ENCODE results near the gene CLDN15.
"Not testable (repeated sequence)": the region's sequence is repeated elsewhere in the genome, so short reads cannot be mapped to it uniquely, and the experiment has no call there.

Gene CLDN15, protein sequence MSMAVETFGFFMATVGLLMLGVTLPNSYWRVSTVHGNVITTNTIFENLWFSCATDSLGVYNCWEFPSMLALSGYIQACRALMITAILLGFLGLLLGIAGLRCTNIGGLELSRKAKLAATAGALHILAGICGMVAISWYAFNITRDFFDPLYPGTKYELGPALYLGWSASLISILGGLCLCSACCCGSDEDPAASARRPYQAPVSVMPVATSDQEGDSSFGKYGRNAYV

DNA sequence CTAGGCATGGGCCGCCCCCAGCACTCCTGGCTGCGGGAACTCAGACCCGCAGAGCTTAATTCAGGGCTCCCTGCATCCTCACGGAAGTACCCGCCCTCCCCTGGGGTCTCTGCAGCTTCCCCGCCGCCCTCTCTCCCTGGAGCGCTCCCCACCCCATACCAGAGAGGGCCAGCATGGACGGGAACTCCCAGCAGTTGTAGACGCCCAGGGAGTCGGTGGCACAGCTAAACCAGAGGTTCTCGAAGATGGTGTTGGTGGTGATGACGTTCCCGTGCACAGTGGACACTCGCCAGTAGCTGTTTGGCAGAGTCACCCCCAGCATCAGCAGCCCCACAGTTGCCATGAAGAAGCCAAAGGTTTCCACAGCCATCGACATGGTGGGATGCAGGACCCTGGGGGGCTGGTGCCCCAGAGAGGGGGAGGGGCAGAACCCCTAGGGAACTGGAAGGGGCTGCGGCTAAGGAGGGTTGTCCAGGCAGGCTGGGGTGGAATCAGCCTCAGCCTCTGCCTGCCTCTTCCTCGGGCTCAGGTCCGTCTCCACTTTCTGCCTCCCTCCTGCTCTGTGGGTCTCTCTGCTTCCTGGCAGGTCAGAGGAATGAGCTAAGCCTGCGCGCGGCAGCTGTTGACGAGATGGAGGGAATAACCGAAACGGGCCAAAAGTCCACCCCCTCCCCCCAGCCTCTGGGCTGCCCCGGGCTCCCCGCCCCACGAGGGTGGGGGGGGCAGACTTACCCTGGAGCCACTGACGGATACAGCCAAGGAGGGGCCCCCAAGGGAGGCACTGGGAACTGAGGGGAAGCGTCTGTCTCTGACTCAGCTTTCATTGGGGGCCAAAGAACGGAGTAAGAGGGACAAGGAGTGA lies at the start of gene CLDN15:
Gene CLDN15, minus strand, starts transcription at position 597 of the 862 bp plus-strand sequence. Its CDS starts 221 bp downstream, at position 376.
- no peak for DNase-seq (ENCODE audit: low read depth, low spot score)

DNA sequence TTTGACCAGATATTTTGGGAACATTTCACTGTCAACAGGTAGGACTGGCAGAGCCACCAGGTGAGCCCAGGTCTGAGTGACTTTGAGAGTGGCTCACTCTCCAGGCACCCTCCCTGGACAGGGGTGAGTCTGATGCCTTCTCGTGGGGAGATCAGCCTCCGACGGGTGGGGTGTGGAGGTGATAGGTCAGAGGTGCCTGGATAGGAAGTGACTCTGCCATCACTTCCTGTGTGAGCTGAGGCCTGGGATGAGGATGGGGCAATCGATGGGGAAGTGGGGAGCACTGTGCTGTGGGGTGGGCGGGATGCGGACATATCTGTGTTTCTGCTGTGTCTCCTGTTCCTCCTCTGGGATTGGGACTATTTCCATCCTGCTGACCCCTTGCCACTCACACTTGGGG lies 49.4 kb upstream of the CLDN15 start:
- no peak for DNase-seq (ENCODE audit: low read depth, low spot score)

DNA sequence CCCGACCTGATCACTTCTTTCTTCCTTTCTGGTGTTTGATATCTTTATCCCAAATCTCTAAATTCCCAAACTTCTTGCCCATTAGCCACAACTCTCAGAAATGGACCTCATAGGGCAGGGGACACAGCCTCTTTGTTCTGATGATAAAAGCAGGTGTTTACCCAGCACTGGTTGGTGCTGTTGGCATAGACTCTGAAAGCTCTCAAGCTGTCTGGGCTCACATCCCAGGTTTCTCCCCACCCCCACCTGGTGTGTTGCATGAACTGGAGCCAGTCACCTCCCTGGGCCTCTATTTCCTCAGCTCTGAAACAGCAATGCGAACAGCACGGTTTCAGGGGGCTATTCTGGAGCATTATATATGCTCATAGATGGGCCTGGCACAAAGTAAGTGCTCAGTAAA lies 48.3 kb upstream of the CLDN15 start:
- not testable (repeated sequence) for DNase-seq (ENCODE audit: low read depth, low spot score)

DNA sequence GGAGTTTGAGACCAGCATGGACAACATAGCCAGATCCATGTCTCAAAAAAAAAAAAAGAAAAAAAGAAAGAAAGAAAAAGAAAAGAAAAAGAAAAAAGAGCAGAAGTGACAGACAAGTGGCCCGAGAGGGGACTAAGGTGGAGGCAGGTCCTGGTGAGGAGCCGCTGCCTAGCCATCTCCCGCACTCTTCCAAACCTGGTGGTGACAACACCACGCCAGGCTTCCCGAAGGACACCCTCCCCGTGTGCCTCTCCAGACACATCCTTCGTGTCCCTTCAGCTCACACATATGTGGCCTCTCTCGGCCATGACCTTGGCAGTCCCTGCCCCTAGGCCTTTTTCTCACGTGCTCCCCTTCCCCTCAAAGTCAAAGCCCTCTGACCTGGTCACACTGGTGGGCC lies 47.6 kb upstream of the CLDN15 start:
- DNase-seq (ENCODE audit: low read depth, low spot score): no peak

DNA sequence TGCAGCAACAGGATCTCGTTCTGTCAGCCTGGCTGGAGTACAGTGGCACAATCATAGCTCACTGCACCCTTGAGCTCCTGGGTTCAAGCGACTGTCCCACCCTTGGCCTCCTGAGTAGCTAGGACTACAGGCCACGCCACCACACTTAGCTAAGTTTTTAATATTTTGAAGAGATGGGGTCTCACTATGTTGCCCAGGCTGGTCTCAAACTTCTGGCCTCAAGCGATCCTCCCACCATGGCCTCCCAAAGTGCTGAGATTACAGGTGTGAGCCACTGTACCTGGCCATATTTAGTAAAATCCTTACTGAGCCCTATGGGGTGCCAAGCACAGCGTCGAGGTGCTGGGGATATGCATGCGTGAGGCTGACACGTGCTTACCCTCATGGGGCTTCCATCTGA lies 43.3 kb upstream of the CLDN15 start:
- not testable (repeated sequence) for DNase-seq (ENCODE audit: low read depth, low spot score)

DNA sequence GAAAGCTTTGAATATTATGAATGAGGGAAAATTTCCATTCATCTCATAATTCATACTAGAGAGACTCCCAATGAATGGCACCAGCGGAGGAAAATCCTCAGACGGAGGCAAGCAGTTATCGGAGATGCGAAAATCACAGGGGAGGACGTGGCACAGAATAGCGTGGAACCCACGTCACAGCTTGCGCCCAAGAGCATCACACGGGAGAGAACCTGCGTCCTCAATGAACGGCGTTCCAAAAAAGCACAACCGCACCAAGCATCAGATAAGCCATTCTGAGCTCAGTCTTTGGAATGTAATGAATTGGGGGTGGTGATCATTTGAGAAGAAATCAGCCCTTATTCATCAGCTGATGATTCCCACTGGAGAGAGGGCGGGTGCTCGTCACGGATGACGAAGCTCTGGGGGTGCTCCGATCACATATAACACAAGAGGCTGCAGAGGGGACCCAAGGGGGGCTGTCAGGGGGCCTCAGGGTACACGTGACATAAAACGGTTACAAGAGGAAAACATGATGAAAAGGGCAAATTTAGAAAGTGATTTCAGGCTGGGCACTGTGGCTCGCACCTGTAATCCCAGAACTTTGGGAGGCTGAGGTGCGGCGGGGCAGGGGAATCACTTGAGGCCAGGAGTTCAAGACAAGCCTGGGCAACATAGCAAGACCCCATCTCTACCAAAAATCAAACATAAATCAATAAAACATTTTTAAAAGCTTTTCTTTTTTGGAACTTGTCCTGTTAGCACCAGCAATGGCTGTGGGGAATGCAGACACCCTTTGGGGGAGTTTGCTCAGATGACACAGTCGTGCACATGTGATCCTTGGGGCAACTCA lies 41.1 kb upstream of the CLDN15 start:
- no peak for DNase-seq (ENCODE audit: low read depth, low spot score)

DNA sequence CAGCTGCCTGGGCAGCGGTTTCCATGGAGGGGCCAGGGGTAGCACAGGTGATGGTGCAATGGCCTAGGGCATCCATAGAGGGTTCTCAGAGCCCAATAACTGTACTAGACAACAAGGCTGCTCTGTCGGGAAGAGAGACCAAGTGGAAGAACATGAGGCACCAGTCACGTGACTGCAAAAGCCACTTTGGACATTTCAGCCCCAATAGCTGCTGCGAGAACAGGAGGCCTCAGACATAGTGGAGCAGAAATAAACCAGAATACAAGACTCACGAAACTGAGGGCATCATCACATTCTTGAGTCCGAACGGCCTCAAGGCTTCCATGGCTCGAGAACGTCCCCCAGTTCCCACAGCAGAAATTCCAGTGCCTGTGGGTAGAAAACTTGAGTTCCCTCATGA lies 39.6 kb upstream of the CLDN15 start:
- DNase-seq (ENCODE audit: low read depth, low spot score): no peak

DNA sequence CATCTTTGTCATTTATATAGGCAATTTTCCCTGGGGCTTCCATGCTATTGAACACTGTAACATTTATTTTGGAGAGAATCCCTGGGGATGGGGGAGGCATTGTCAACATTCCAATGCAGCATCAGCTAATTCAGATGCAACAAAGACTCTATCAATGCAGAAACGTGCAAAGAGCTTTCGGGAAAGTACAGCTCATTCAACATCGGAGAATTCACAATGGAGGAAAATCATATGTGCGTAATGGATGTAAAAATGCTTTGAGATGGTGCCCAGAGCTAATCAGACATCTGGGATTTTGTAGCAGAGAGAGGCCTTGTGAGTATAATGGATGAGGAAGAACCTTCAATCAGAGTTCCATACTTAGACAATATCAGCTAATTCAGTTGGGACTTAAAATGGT lies 35.6 kb upstream of the CLDN15 start:
- no peak for DNase-seq (ENCODE audit: low read depth, low spot score)

DNA sequence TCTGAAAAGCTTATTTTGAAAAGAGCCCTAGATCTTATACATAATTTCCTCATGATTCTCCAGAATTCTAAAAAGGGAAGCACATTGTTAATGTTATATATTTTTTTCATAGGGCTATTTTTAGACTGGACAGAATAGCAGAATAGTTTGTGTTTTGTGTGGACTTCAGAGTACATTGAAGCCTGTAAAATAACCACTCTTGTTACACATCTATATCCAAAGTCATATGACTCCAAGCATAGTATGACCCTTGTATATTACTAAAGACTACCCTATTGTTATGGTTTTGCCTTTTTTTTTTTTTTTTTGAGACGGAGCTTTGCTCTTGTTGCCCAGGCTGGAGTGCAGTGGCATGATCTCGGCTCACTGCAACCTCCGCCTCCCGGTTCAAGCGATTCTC lies 33.4 kb upstream of the CLDN15 start:
- no peak for DNase-seq (ENCODE audit: low read depth, low spot score)

DNA sequence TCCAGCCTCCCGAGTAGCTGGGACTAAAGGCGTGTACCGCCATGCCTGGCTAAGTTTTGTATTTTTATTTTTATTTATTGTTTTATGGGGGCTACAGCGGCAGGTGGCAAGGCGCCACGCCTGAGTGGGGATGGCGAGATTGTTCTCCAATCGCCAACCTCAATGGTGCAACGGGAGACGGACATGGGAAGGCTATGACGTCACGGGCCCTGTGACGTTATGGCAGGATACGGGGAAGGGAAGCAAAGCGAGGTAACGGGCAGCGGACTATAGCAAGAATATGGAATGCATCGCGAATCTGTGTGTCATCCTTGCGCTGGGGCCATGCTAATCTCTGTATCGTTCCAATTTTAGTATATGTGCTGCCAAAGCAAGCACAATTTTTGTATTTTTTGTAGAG lies 32.1 kb upstream of the CLDN15 start:
- DNase-seq (ENCODE audit: low read depth, low spot score): no peak

DNA sequence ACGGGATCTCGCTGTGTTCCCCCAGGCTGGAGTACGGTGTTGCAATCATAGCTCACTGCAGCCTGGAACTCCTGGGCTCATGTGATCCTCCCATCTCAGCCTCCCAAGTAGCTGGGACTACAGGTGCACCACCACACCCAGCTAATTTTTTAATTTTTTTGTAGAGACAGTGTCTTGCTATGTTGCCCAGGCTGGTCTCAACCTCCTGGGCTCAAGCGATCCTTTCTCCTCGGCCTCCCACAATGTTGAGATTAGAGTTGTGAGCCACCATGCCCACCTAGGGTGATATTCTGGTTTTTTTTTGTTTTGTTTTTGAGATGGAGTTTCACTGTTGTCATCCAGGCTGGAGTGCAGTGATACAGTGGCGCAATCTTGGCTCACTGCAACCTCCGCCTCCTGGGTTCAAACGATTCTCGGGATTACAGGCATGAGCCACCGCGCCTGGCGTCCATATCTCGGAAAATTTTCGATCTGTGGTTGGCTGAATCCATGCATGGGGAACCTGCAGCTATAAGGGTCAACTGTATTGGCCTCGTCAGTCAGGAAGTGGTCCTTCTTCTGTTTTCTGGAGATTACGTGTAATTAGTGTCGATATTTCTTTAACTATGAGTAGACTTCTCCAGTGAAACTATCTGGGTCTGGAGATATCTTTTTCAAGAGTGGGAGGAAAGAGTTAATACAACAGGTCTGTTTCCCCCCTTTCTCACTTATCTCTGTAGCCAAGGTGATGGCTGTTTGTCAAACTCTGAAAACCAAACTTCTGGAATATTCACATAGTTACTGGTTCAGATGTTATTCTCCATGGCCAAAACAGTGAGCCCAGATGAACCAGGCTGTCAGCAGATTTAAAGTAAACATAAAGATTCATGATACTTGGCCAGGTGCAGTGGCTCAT lies 28.3 kb upstream of the CLDN15 start:
- no peak for DNase-seq (ENCODE audit: low read depth, low spot score)

DNA sequence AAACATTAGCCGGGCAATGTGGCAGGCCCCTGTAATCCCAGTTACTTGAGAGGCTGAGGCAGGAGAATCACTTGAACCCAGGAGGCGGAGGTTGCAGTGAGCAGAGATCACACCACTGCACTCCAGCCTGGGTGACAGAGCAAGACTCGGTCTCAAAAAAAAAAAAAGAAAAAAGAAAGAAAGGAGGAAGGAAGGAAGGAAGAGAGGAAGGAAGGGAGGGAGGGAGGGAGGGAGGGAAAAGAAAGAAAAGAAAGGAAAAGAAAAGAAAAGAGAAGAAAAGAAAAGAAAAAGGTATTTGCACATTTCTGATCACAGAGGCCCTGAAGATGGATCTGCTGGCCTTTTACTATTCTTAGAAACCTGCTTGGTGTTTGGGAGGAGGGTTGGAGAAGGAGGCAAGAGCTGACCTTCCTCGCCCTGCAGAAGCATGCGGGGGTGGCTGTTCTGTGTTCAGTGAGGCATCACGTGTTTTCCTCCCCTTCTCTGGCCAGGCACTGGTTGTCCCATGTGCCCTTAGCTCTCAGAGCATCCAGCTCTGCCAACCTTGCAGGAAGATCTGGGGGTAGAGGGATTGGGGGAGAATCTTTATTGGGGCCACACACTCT lies 26.6 kb upstream of the CLDN15 start:
- DNase-seq (ENCODE audit: low read depth, low spot score): not testable (repeated sequence)

DNA sequence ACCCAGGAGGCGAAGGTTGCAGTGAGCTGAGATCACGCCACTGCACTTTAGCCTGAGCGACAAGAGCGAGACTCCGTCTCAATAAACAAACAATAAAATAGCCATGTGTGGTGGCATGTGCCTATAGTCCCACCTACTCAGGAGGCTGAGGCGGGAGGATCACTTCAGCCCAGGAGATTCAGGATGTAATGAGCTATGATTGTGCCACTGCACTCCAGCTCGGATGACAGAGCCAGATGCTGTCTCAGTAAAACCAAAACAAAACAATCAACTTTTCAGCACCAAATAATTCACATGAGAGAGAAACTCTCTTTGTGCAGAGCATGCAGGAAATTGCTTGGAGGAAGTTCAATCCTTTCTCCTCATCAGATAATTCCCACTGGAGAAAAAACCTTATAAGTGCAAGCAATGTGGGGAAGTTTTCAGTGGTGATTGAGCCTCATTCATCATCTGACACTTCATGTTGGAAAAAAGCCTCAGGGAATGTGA lies 20.7 kb upstream of the CLDN15 start:
- no peak for DNase-seq (ENCODE audit: low read depth, low spot score)

DNA sequence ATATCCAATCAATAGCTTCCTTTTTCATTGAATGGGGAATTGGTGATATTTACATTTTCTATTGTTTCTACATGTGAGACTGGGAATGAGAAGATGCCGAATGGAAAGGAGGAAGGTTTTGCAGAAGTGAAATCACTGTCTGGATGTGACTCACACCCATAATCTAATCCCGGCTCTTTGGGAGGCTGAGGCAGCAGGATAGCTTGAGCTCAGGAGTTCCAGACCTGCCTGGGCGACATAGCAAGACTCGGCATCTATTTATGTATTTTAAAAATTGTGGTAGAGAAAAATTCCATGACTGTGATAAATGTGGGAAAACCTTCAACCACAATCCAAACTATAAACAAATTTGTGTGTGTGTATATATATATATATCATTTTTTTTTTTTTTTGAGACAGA lies 18.2 kb upstream of the CLDN15 start:
- no peak for DNase-seq (ENCODE audit: low read depth, low spot score)

DNA sequence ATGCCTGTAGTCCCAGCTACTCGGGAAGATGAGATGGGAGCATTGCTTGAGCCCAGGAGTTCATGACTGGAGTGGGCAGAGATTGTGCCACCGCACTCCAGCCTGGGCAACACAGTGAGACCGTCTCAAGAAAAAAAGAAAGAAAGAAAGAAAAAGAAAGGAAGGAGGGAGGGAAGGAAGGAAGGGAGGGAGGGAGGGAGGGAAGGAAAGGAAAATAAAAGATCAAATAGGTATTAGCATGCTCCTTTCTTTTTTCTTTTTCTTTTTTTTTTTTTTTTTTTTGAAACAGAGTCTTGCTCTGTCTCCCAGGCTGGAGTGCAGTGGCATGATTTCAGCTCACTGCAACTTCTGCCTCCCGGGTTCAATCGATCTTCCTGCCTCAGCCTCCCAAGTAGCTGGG lies 15.6 kb upstream of the CLDN15 start:
- not testable (repeated sequence) for DNase-seq (ENCODE audit: low read depth, low spot score)

DNA sequence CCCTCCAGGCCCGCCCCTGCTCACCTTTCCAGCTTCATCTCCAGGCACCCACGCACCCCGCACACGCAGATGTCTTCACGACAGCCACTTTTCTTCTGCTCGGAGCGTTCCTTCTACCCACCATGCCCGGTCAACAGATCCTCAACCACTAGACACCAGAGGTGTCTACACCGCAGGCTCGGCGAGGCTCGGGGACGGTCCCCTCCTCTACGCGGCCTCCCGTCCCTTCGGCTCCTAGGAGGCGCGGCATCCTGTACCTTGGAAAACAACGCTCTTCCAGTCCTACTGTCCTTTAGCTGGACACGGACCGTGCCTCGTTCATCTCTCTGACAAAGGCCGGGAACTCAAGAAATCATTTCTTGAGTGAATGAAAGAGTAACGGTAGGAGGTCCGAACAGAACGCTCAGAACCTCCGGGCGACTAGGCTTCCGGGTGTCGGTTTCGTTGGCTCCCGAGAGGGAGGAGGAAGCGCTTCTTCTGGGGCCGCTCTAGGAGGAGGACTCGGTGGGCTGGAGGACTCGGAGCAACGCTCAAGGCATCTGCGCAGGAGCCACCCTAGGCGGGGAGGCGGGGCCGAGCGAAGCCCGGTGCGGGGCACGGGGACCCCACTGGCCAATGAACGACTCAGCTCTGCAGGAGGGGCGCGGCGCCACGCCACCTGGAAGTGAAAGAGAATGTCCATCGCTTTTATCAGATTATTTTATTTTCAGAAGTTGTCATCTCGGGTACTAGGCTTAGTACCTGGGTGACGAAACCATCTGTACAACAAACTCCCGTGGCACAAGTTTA lies 14.5 kb upstream of the CLDN15 start:
- DNase-seq (ENCODE audit: low read depth, low spot score): peak; percentile 96

DNA sequence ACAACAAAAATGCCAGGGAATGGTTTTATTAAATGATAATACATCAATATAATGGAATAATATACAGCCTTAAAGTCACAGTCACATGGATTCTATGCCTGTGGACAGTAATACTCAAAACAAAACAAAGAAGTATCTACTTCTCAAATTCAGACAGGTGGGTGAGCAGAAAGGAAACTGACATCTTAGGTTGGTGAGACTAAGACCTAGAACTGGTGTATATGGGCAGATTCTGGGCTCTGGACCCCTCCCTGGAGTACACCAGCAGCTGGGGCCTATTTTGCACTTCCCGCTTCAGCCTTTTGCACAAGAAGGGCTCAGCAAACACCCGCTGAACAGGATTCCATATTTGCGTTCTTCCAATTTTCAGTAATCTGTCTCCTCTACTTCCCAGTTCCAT lies 12.7 kb upstream of the CLDN15 start:
- DNase-seq (ENCODE audit: low read depth, low spot score): no peak

DNA sequence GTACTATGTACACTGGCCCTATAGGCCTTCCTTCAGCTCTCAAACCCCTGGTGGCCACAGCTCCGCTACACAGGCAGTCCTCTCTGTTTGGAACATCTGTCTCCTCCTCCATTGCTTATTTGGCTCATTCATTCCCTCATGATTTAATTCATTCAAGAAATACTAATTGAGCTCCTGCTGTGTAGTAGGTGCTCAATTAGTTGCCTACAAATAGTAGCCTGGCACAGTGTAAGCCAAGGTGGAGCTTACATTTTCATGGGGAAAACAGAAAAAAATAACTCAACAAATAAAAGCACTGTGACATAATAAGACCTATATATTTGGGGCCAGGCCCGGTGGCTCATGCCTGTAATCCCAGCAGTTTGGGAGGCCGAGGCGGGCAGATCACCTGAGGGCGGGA lies 10.7 kb upstream of the CLDN15 start:
- no peak for DNase-seq (ENCODE audit: low read depth, low spot score)

DNA sequence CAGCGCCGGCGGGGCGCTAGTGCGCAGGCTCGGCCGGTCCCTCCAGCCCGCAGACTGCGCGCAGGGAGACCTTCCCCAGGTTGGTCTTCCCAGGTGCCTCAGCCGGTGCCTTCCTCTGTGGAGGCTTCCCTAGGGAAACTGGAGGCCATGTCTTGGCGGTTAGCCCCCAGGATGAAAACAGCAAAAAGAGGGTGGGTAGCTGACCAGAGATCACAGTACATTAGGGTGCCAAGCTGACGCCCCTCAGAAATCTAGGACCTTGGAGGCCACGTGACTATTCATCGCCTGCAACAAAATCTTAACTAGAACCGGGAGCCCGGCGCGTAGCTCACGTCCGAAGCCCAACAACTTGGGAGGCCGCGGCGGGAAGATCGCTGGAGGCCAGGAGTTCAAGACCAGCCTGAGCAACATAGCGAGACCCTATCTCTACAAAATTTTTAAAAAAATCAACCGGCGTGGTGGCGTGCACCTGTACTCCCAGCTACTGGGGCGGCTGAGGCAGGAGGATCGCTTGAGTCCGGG lies 7.6 kb upstream of the CLDN15 start:
- no peak for DNase-seq (ENCODE audit: low read depth, low spot score)
